NB4 (cell line): ENCODE data around the gene ITGA8.

ENCODE experiments used
- DNase-seq: peaks from one replicate; pipeline ENCODE4 v3.0.0; 2010; ENCODE audit warnings: low read depth
- H3K4me3 ChIP-seq: one replicate; pipeline ENCODE4 v1.5.1; 2011; ENCODE audit warnings: mild to moderate bottlenecking, low read depth, low read length, moderate library complexity
- MAX ChIP-seq: IDR thresholded peaks from 2 replicates; pipeline ENCODE4 v1.6.1; 2011; ENCODE audit warnings: low read depth, low read length
- MYC ChIP-seq: IDR thresholded peaks from 2 replicates; pipeline ENCODE4 v1.6.1; 2011; ENCODE audit warnings: low read depth, low read length
- POLR2A ChIP-seq: IDR thresholded peaks from 2 replicates; pipeline ENCODE4 v1.6.1; 2011; ENCODE audit warnings: mild to moderate bottlenecking; ENCODE audit not compliant: insufficient read length; ENCODE audit errors: extremely low read depth
- TF ChIP-seq, protein P1 (sequence below): IDR thresholded peaks from one replicate; pipeline ENCODE4 v1.5.1; 2012; ENCODE audit warnings: low read depth, low read length

Gene ITGA8

DNA sequence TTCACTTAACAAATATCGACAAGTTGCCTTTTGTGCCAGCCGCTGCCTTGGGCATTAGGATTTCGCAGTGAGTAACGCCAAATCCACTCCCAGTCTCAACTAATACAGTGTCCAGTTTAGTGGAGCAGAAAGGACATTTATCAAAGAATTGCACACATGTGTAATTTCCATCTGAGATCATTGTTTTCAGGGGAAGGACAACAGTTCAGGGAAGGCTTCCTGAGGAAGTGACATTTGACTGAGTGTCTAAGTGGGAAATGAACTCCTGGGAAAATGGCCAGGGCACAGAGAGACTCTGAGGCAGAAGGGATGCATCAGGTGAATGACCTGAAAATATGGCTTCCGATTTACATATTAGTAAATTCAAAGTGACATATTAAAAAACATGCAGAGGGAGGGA, 89.4 kb downstream of the ITGA8 start:
- no peak for DNase-seq
- TF ChIP-seq MAX (no peak), POLR2A (no peak), MYC (no peak)
- TF ChIP-seq, protein P1, sequence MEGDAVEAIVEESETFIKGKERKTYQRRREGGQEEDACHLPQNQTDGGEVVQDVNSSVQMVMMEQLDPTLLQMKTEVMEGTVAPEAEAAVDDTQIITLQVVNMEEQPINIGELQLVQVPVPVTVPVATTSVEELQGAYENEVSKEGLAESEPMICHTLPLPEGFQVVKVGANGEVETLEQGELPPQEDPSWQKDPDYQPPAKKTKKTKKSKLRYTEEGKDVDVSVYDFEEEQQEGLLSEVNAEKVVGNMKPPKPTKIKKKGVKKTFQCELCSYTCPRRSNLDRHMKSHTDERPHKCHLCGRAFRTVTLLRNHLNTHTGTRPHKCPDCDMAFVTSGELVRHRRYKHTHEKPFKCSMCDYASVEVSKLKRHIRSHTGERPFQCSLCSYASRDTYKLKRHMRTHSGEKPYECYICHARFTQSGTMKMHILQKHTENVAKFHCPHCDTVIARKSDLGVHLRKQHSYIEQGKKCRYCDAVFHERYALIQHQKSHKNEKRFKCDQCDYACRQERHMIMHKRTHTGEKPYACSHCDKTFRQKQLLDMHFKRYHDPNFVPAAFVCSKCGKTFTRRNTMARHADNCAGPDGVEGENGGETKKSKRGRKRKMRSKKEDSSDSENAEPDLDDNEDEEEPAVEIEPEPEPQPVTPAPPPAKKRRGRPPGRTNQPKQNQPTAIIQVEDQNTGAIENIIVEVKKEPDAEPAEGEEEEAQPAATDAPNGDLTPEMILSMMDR, result no peak
- H3K4me3 ChIP-seq, result no peak overlapping the region

GRCh38 chr10:15627617-15628196, 92.0 kb downstream of the ITGA8 start:
- H3K4me3 ChIP-seq, result no peak overlapping the region
- DNase-seq, result no peak
- TF ChIP-seq MAX (no peak), MYC (no peak), POLR2A (no peak)
- TF ChIP-seq, protein P1, result no peak

GRCh38 chr10:15626937-15627336, 92.8 kb downstream of the ITGA8 start:
- no peak for DNase-seq
- TF ChIP-seq, protein P1, result no peak
- no peak overlapping the region for H3K4me3 ChIP-seq

GRCh38 chr10:15625261-15625660, 94.5 kb downstream of the ITGA8 start:
- no peak overlapping the region for H3K4me3 ChIP-seq
- TF ChIP-seq MAX, result no peak
- no peak for TF ChIP-seq MYC
- TF ChIP-seq, protein P1, result no peak
- no peak for TF ChIP-seq POLR2A
- no peak for DNase-seq

GRCh38 chr10:15624401-15625196, 95.1 kb downstream of the ITGA8 start:
- DNase-seq, result no peak
- TF ChIP-seq MYC (no peak), POLR2A (no peak), MAX (no peak)
- TF ChIP-seq, protein P1, result no peak
- H3K4me3 ChIP-seq, result no peak overlapping the region
